Measurements from ENCODE around the gene RDH12.

DNA sequence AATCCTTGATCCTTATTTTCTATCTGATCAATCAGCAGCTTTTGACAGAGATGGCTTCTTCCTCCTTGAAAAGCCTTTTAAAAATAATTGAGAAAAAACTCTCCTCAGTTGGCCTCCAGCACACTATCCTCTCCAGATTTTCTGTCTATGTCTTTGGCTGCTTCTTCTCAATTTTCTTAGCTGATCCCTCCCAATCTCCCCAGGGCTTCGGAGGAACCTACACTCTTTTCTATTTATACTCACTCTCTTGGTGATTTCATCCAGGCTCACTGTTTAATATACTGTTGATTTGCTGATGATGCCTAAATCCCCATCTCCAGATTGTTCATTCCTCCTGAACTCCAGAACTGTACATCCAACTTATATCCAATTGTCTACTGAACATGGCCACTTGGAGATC lies 54.8 kb downstream of the RDH12 start:
- no peak for TF ChIP-seq POLR2A (IDR thresholded peaks at IDR 0.05)
- TF ChIP-seq, protein P1, sequence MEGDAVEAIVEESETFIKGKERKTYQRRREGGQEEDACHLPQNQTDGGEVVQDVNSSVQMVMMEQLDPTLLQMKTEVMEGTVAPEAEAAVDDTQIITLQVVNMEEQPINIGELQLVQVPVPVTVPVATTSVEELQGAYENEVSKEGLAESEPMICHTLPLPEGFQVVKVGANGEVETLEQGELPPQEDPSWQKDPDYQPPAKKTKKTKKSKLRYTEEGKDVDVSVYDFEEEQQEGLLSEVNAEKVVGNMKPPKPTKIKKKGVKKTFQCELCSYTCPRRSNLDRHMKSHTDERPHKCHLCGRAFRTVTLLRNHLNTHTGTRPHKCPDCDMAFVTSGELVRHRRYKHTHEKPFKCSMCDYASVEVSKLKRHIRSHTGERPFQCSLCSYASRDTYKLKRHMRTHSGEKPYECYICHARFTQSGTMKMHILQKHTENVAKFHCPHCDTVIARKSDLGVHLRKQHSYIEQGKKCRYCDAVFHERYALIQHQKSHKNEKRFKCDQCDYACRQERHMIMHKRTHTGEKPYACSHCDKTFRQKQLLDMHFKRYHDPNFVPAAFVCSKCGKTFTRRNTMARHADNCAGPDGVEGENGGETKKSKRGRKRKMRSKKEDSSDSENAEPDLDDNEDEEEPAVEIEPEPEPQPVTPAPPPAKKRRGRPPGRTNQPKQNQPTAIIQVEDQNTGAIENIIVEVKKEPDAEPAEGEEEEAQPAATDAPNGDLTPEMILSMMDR (IDR thresholded peaks at IDR 0.05): no peak
